GM12801 (cell line): ENCODE measurements around the gene SLC25A30.

Source experiments
- TF ChIP-seq, protein P1 (sequence below): IDR thresholded peaks from one replicate; pipeline ENCODE4 v1.5.1; 2011; ENCODE audit warnings: control low read depth; ENCODE audit not compliant: insufficient read length; ENCODE audit errors: extremely low read depth

Gene SLC25A30

GRCh38 chr13:45422731-45423292 lies 4.6 kb upstream of the SLC25A30 start:
- TF ChIP-seq, protein P1, sequence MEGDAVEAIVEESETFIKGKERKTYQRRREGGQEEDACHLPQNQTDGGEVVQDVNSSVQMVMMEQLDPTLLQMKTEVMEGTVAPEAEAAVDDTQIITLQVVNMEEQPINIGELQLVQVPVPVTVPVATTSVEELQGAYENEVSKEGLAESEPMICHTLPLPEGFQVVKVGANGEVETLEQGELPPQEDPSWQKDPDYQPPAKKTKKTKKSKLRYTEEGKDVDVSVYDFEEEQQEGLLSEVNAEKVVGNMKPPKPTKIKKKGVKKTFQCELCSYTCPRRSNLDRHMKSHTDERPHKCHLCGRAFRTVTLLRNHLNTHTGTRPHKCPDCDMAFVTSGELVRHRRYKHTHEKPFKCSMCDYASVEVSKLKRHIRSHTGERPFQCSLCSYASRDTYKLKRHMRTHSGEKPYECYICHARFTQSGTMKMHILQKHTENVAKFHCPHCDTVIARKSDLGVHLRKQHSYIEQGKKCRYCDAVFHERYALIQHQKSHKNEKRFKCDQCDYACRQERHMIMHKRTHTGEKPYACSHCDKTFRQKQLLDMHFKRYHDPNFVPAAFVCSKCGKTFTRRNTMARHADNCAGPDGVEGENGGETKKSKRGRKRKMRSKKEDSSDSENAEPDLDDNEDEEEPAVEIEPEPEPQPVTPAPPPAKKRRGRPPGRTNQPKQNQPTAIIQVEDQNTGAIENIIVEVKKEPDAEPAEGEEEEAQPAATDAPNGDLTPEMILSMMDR: no peak

- TF ChIP-seq, protein P1: no peak
These were observed 1.8 kb upstream of the SLC25A30 start for GRCh38 chr13:45419945-45420344.

DNA sequence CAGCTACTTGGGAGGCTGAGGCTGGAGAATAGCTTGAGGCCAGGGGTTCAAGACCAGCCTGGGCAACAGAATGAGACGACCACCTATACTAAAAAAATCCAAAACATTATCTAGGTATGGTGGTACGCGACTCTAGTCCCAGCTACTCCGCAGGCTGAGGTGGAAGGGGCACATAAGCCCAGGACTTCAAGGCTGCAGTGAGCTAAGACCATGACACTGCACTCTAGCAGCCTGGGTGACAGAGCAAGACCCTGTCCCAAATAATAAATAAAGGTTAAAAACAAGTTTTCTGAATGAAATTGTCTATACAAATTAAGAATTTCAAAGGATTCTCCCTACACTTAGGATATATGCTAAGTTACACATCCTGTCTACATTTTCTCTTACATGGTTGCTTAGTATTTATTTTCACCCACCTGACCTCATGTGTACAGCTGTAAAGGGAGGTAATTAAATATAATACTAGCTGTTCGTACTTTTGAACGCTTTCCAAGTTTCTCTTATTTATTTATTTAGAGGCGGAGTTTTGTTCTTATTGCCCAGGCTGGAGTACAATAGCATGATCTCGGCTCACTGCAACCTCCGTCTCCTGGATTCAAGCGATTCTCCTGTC lies 1.6 kb downstream of the SLC25A30 start:
- TF ChIP-seq, protein P1: no peak

DNA sequence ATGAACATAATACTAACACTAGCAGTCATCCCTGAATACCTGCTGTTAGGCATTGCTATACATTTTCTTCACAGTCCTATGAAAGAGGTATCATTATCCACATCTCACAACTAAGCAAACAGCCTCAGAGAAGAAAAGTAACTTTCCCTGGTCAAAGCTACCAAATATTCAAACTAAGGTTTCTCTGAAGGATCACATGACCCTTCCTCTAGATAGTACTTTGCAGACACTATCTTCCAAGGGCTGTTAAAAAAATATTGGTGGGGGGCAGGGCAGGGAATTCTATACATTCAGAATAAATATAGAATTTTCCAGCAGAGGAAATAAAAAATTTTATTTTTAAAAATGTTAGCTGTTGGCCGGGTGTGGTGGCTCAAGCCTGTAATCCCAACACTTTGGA lies 3.1 kb downstream of the SLC25A30 start:
- TF ChIP-seq, protein P1: no peak

DNA sequence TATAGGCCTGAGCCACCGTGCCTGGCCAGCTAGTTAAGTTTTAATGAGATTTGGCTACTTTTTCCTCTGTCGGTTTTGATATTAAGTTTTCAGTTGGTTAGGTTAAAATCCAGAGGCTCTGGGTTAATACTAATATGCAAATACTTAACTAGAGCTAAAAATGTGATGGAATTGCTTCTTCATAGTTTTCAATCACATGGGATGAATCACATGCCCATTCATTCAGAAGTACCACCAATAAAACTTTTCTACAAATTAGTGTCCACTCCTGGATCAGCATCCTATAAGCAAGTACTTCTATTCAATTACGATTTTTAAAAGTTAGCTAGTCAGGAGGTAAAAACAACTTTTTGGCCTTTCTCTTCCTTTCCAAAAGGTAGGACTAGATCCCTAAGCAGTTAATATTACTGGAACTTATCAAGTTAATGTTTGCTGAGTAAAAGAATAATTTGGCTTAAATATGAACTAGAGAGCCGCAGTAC lies 4.3 kb downstream of the SLC25A30 start:
- TF ChIP-seq, protein P1: no peak

DNA sequence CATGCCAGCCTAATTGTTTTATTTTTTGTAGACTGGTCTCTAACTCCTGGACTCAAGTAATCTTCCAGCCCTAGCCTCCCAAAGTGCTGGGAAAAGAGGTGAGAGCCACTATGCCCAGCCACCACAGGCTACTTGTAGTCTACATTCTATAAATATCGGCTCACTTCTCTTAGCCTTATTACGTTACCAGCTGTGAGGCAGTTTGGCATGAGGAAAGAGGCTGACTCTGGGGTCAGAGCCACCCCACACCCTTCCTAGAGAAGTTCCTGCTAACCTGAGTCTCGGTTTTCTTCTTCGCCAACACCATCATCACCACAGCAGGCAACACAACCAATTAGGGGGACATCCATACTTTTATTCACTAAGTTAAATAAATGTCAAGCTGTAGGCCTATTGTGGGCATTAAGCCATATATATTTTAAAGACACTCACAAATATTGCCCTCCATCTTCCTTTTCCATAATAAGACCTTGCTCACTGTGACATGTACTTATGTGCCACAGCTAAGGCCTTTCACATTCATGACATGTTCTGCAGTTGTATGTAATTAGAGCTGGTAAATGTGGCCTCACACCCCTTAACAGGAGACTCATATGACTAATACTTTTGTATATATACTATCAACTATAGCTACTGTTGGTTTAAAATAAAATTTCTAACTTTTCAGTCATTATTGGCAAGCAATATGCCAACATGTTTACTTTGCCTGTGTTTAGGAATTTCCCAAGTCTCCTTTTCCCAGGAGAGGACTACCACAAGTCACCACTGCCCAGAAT lies 5.7 kb downstream of the SLC25A30 start:
- TF ChIP-seq, protein P1: no peak

GRCh38 chr13:45411631-45412030 lies 6.5 kb downstream of the SLC25A30 start:
- TF ChIP-seq, protein P1: no peak
